GM18909 (cell line): Measurements from ENCODE around the gene CDKN3.
"Not testable (repeated sequence)": the region's sequence is repeated elsewhere in the genome, so short reads cannot be mapped to it uniquely, and the experiment has no call there.

ENCODE experiments used
- ATAC-seq: cut with Tn5 transposase; IDR thresholded peaks from one replicate; pipeline ENCODE4 v1.9.1; 2021; ENCODE audit warnings: mild to moderate bottlenecking; ENCODE audit not compliant: unreplicated experiment, poor library complexity

Gene CDKN3

DNA sequence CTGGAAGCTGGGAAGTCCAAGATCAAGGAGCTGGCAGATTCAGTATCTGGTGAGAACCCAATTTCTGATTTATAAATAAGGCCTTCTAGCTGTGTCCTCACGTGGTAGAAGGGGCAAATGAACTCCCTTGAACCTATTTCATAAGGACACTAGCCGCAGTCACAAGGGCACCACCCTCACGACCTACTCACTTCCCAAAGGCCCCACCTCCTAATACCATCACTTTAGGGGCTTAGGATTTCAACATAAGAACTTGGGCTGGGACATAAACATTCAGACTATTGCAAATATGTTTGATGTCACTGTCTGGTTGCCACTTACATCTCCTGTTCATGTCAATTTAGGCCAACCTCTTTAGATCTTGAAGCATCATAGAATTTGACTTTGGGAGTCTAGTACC, 55.2 kb downstream of the CDKN3 start:
- no peak for ATAC-seq

DNA sequence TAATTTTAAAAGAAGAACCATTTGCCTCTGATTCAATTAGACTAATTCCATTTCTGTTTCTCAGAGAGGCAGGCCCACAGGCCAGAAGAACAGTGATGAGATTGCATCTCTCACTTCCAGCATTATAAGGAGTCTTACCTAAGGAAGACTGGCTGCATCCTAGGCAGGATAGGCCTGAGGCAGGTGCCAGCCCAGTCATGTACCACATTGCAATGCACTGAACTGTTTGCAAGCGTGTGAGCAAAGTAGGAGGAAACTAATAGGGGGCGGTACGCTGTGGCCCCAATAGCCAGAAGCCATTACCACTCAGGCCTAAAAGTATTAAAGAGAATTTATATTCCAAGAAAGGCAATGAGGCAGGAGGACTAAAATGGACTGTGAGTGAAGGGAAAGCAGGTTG, 56.4 kb downstream of the CDKN3 start:
- no peak for ATAC-seq

GRCh38 chr14:54453990-54454389, 57.2 kb downstream of the CDKN3 start:
- not testable (repeated sequence) for ATAC-seq

DNA sequence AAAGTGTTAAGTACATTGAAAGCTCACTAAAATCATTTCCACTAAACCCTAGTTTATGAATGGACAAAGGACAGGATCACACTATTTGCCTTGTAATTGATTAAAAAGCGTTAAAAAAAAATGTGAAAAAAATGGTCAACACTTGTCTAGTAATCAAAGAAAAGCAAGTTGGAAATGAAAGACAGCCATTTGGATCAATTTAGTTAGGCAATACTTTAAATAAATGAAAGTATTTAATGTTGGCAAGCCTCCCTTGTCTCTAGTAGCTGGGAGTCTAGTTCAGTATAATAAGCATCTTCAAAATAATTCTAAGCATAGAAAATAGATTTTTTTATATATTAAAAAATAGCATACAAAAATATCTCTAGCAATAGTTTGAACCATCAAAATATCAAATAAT, 58.6 kb downstream of the CDKN3 start:
- no peak for ATAC-seq

GRCh38 chr14:54456820-54457608, 60.2 kb downstream of the CDKN3 start:
- not testable (repeated sequence) for ATAC-seq

DNA sequence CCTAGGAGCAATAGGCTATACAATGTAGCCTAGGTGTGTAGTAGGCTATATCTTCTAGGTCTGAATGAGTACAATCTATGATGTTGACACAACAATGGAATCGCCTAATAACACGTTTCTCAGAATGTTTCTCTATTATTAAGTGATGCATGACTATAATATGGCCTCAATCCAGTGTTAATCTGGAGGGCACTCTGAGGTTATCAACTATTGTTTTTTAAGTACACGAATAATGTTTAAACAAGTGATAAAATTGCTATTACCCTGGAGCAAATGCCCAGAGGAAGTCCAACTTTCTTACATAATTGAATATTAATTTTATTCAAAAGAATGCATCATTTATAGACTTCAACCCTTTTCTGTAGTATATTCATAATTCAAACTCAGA, 60.8 kb downstream of the CDKN3 start:
- no peak for ATAC-seq

- ATAC-seq = not testable (repeated sequence)
Measured at GRCh38 chr14:54458536-54458935, 61.7 kb downstream of the CDKN3 start.

DNA sequence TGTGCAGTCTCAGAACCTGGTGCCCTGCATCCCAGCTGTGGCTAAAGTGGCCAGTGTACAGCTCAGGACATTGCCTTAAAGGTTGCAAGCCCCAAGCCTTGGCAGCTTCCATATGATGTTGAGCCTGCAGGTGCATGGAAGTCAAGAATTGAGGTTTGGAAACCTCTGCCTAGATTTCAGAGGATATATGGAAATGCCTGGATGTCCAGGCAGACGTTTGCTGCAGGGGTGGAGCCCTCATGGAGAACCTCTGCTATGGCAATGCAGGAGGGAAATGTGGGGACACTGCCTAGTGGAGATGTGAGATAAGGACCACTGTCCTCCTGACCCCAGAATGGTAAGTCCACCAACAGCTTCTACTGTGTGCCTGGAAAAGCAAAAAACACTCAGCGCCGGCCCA, 62.3 kb downstream of the CDKN3 start:
- ATAC-seq = no peak

DNA sequence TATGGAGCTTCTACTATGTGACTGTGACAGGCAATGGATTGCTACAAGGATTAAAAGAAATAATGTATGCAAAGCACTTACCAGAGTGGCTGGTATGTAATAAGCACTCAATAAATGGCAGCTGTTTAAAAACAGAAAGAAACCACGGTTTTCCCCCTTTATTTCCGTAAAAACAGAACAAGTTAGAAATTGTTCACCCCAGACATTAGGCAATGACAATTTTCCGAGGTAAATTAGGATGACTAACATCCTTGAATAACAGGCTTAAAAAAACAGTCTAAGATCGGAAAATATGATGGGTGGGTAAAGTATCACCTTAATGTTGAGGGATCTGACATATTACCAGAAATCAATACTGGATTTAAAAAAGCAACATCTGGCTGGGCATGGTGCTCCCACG, 65.2 kb downstream of the CDKN3 start:
- ATAC-seq = no peak

DNA sequence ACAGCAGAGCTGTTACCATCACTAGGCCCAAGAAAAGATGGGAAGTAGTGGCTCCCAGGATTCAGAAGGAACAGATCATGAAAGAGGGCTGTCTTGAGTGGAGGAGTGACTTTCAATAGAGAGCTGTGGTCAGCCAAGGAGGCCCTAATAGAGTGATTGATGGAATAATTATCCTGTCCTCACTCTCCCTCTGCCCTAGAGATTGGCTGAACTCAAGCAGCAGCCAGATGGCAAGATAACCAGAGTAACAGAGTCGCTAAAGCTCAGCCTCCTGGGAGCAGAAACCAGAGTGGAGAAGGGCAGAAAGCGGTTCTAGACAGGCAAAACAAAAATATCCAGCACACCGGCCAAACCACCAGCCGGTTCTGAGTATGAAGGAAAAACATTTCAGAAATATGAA, 68.8 kb downstream of the CDKN3 start:
- no peak for ATAC-seq

DNA sequence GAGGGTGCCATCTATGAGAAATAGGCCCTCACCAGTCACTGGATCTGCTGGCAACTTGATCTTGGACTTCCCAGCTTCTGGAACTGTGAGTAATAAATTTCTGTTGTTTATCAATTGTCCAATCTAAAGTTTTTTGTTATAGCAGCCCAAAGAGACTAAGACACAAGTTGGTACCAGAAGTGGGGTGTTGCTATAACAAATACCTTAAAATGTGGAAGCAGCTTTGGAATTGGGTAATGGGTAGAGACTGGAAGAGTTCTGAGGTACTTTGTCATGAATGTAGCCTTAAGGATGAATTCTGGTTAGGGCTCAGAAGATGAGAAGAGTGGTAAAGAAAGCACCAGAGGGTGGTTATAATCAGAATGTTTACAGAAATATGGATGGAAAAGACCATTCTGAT, 70.5 kb downstream of the CDKN3 start:
- no peak for ATAC-seq
